ENCODE measurements around the gene EXOC4. TPM values are rescaled to one million over a fixed set of nuclear protein-coding genes. Genes with fewer than 3 reads are reported as not detected.

Gene EXOC4
- total and polyA plus RNA-seq, 2 of the 8 experiments (the other 6 are each of a cell fraction or from before 2014, with no cell fraction given), result 27.0 to 67.3 TPM

- H2BK120ac ChIP-seq (replicated peaks; ENCODE audit: low read depth, low read length), result no peak overlapping the region
- no peak overlapping the region for H4K5ac ChIP-seq (ENCODE audit: insufficient read length, low read depth, low read length)
- no peak overlapping the region for H2BK5ac ChIP-seq (ENCODE audit: low read depth, low read length)
- H2AK5ac ChIP-seq (ENCODE audit: low read depth, low read length), result no peak overlapping the region
- H3K56ac ChIP-seq (replicated peaks; ENCODE audit: insufficient read length, low read depth, low read length), result no peak overlapping the region
- FAIRE-seq (no peak), DNase-seq (ENCODE audit: low read depth in 1 of 2, low spot score in 2 of 2) (no peak)
- H3K23ac ChIP-seq (ENCODE audit: insufficient read length), result no peak overlapping the region
- no peaks in the 10 kb centered on the region for H3K9me3 ChIP-seq (ENCODE audit: insufficient read depth in 2 of 2, low read depth in 1 of 2, low read length in 1 of 2)
- no peak overlapping the region for H3K14ac ChIP-seq (ENCODE audit: insufficient read length)
- no peaks in the 10 kb centered on the region for H3K36me3 ChIP-seq (ENCODE audit: control insufficient read depth in 2 of 4, insufficient read depth in 4 of 4, low read length in 3 of 4)
- H3K18ac ChIP-seq (ENCODE audit: extremely low read depth, low read length), result no peak overlapping the region
- POLR2A ChIA-PET (ENCODE audit: partially characterized antibody), result no interaction called here
- H4K20me1 ChIP-seq (replicated peaks in 1 of 2; ENCODE audit: control insufficient read depth in 1 of 2, insufficient read depth in 2 of 2, low read length in 2 of 2), result no peaks in the 10 kb centered on the region
- H2BK12ac ChIP-seq (ENCODE audit: low read depth, low read length), result no peak overlapping the region
- H3K23me2 ChIP-seq (ENCODE audit: low read depth, low read length), result no peaks in the 10 kb centered on the region
- H3K4me3 ChIP-seq (ENCODE audit: extremely low read depth in 1 of 4, insufficient read depth in 2 of 4, low read depth in 3 of 4, low read length in 4 of 4), result no peak overlapping the region
- H2AFZ ChIP-seq (ENCODE audit: low read length), result no peak overlapping the region
- no peak overlapping the region for H2BK15ac ChIP-seq (ENCODE audit: low read length)
- H3K4me2 ChIP-seq (ENCODE audit: insufficient read depth in 1 of 2, low read depth in 2 of 2, low read length in 2 of 2), result no peak overlapping the region
- H2BK20ac ChIP-seq (ENCODE audit: low read length), result no peak overlapping the region
- no peak overlapping the region for H3K27ac ChIP-seq (ENCODE audit: low read depth, low read length)
- H3K79me2 ChIP-seq (ENCODE audit: control insufficient read depth in 1 of 2, insufficient read depth in 2 of 2, low read length in 2 of 2), result no peaks in the 10 kb centered on the region
- H3K4me1 ChIP-seq (replicated peaks in 1 of 4; ENCODE audit: control insufficient read depth in 3 of 4, insufficient read depth in 4 of 4, low read length in 3 of 4), result no peaks in the 10 kb centered on the region
- H3K9ac ChIP-seq (replicated peaks in 1 of 4; ENCODE audit: extremely low read depth in 1 of 4, low read depth in 3 of 4, low read length in 3 of 4), result no peak overlapping the region
- H4K91ac ChIP-seq (replicated peaks; ENCODE audit: insufficient read length, low read length), result no peak overlapping the region
- H3K27me3 ChIP-seq (replicated peaks in 1 of 4; ENCODE audit: control insufficient read depth in 3 of 4, extremely low read depth in 1 of 4, insufficient read depth in 3 of 4, low read length in 3 of 4), result no peaks in the 10 kb centered on the region
- no peak overlapping the region for H3K4ac ChIP-seq (replicated peaks; ENCODE audit: insufficient read length, low read depth, low read length)
- no peaks in the 10 kb centered on the region for H3K79me1 ChIP-seq (ENCODE audit: low read depth, low read length)
- no peak for TF ChIP-seq PHF8 (conservative IDR thresholded peaks at IDR 0.05; ENCODE audit: low read depth, low read length)
- no peak for TF ChIP-seq TEAD4 (IDR thresholded peaks at IDR 0.05; ENCODE audit: low read depth, low read length)
- no peak for TF ChIP-seq E2F6 (IDR thresholded peaks at IDR 0.05)
- TF ChIP-seq CHD2 (IDR thresholded peaks at IDR 0.05; ENCODE audit: low read length), result no peak
- TF ChIP-seq SP1 (IDR thresholded peaks at IDR 0.05; ENCODE audit: low read depth, low read length), result no peak
- no peak for TF ChIP-seq SIN3A (conservative IDR thresholded peaks at IDR 0.05 in 1 of 2, IDR thresholded peaks at IDR 0.05 in 1 of 2; ENCODE audit: low read depth in 1 of 2, low read length in 2 of 2)
- no peak for TF ChIP-seq GTF2F1 (IDR thresholded peaks at IDR 0.05; ENCODE audit: borderline replicate concordance, low read depth, low read length)
- no peak for TF ChIP-seq SIRT6 (IDR thresholded peaks at IDR 0.05; ENCODE audit: low read length)
- no peak for TF ChIP-seq TCF12 (IDR thresholded peaks at IDR 0.05; ENCODE audit: low read depth, low read length)
- H4K8ac ChIP-seq (ENCODE audit: extremely low read depth, insufficient read depth, low read length), result no peak overlapping the region
- CTCF ChIA-PET (ENCODE audit: partially characterized antibody), result no interaction called here
- WGBS, 2 experiments (ENCODE audit: extremely low coverage in 1 of 2, insufficient coverage in 1 of 2, insufficient read length in 1 of 2, insufficient replicate concordance in 2 of 2, low coverage in 1 of 2, low lambda C conversion rate in 2 of 2, missing lambda C conversion rate in 1 of 2), result 87% methylated on average over 2 of the region's 2 CpGs; no CpG with 5 or more reads in 1 of the 2 experiments
These were observed 633.9 kb downstream of the EXOC4 start for GRCh38 chr7:133886797-133887196.
